Right lobe of liver (tissue), 4 donors: ENCODE measurements around the gene TSPAN4.

Experiments used
- POLR2A ChIP-seq: fragments of 450-650 bp; IDR thresholded peaks from one replicate; pipeline ENCODE4 v1.6.1; 2017; ENCODE audit warnings: antibody characterized with exemption, mild to moderate bottlenecking
- TF ChIP-seq, protein P1 (sequence below), 4 donors: fragments of 200-600 bp in 3 of 4; fragments of 450-650 bp in 1 of 4; IDR thresholded peaks; one replicate each; pipeline versions ENCODE4 v1.5.1 to v1.8.0; 2016 to 2022; ENCODE audit warnings: antibody characterized with exemption in 4 of 4, mild to moderate bottlenecking in 2 of 4
- donor health status: DM: no; HTN: no; CAD: no.
- donor health status: DM: no; HTN: no; CAD: no.
- donor health status: DM: no; HTN: yes; CAD: no.

DNA sequence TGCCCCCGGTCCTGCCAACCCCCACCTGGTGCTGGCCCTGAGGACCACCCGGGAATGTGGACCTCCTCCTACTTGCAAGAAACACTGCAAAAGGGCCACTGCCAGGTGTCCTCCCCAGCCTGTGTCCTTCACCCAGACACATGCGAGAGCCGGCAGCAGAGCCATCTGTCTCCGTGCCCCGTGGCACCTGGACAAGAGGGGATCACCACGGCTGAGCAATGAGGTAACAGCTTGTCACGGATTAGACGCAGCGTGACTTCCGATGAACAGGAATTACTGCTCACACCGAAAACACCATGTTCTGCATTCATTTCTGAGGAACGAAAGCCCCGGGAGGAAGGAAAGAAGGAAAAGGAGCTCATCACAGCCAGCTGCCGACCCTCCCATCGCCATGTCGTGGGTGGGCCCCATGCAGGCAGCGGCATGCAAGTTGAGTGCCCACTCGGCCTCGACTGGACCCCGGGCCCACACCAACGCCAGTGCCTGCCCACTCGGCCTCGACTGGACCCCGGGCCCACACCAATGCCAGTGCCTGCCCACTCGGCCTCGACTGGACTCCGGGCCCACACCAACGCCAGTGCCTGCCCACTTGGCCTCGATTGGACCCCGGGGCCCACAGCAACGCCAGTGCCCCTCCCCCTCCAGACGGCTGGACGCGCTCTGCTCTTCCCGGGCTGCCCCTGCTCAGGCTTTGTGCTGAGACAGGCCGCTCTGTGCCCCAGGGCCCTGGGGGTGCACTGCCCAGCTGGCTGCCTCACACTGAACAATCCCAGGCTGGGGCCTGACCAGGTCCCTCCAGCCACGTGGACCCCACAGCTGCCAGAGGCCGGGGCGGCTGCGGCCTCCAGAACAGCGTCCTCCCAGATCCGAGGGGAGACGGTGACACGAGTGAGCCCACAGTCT lies 45.9 kb downstream of the TSPAN4 start:
- TF ChIP-seq, protein P1, sequence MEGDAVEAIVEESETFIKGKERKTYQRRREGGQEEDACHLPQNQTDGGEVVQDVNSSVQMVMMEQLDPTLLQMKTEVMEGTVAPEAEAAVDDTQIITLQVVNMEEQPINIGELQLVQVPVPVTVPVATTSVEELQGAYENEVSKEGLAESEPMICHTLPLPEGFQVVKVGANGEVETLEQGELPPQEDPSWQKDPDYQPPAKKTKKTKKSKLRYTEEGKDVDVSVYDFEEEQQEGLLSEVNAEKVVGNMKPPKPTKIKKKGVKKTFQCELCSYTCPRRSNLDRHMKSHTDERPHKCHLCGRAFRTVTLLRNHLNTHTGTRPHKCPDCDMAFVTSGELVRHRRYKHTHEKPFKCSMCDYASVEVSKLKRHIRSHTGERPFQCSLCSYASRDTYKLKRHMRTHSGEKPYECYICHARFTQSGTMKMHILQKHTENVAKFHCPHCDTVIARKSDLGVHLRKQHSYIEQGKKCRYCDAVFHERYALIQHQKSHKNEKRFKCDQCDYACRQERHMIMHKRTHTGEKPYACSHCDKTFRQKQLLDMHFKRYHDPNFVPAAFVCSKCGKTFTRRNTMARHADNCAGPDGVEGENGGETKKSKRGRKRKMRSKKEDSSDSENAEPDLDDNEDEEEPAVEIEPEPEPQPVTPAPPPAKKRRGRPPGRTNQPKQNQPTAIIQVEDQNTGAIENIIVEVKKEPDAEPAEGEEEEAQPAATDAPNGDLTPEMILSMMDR (IDR thresholded peaks at IDR 0.05) = no peak
- TF ChIP-seq POLR2A = no peak
